ENCODE data around the gene PDK2. TPM values are rescaled to one million over a fixed set of nuclear protein-coding genes. Genes with fewer than 3 reads are reported as not detected.

The PDK2 gene
- total RNA-seq, 1 experiment from 2014 or later, result 9.9 TPM

DNA sequence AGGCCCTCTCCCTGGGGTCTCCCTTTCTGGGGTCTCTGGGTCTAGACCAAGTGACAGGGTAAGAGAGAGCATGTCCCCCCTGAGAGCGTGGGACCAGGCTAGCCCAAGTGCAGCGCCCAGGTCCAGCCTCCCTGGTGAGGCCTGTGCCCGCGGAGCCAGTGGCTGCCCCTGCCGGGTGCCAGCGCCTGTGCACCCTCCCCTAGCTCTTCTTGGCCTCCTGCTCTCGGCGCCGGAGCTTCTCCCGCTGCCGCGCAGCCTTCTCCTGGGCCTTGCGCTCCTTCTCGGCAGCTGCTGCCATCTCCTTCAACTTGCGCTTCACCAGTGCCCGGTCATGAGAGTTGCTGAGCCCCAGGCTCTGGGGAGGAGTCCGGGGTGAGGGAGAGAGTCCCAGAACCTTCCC lies 17.5 kb downstream of the PDK2 start:
- H3K27ac Mint-ChIP-seq (ENCODE audit: low read depth, unreplicated experiment), result no peak overlapping the region
- H3K27me3 Mint-ChIP-seq (ENCODE audit: insufficient read depth, unreplicated experiment), result no peaks in the 10 kb centered on the region
- CTCF ChIA-PET, result interaction anchor here (0.6 to 1.4 kb wide), 3 partner anchors 15 to 48 kb away, joined by 3 to 7 read pairs (median 3); partner anchors contain the start of gene PDK2
- no peak overlapping the region for H3K4me3 Mint-ChIP-seq (ENCODE audit: unreplicated experiment)
- peaks cover 10% of the 10 kb centered on the region for H3K36me3 Mint-ChIP-seq (ENCODE audit: insufficient read depth, unreplicated experiment)
- POLR2A ChIA-PET, result interaction anchor here (1.1 to 1.3 kb wide), 2 partner anchors 13 to 41 kb away, joined by 3 to 5 read pairs; no protein-coding TSS in a partner anchor
- peaks cover 13% of the 10 kb centered on the region for H3K4me1 Mint-ChIP-seq (ENCODE audit: insufficient read depth, unreplicated experiment)
- TF ChIP-seq, protein P1, sequence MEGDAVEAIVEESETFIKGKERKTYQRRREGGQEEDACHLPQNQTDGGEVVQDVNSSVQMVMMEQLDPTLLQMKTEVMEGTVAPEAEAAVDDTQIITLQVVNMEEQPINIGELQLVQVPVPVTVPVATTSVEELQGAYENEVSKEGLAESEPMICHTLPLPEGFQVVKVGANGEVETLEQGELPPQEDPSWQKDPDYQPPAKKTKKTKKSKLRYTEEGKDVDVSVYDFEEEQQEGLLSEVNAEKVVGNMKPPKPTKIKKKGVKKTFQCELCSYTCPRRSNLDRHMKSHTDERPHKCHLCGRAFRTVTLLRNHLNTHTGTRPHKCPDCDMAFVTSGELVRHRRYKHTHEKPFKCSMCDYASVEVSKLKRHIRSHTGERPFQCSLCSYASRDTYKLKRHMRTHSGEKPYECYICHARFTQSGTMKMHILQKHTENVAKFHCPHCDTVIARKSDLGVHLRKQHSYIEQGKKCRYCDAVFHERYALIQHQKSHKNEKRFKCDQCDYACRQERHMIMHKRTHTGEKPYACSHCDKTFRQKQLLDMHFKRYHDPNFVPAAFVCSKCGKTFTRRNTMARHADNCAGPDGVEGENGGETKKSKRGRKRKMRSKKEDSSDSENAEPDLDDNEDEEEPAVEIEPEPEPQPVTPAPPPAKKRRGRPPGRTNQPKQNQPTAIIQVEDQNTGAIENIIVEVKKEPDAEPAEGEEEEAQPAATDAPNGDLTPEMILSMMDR (IDR thresholded peaks at IDR 0.05; ENCODE audit: unreplicated experiment), result no peak
- DNase-seq (ENCODE audit: unreplicated experiment), result no peak
- intact Hi-C loops (cut with micrococcal nuclease), result no loop called here
- BruUV-seq (replicated peaks), result no TSS peak
- no peaks in the 10 kb centered on the region for H3K9me3 Mint-ChIP-seq (ENCODE audit: unreplicated experiment)

DNA sequence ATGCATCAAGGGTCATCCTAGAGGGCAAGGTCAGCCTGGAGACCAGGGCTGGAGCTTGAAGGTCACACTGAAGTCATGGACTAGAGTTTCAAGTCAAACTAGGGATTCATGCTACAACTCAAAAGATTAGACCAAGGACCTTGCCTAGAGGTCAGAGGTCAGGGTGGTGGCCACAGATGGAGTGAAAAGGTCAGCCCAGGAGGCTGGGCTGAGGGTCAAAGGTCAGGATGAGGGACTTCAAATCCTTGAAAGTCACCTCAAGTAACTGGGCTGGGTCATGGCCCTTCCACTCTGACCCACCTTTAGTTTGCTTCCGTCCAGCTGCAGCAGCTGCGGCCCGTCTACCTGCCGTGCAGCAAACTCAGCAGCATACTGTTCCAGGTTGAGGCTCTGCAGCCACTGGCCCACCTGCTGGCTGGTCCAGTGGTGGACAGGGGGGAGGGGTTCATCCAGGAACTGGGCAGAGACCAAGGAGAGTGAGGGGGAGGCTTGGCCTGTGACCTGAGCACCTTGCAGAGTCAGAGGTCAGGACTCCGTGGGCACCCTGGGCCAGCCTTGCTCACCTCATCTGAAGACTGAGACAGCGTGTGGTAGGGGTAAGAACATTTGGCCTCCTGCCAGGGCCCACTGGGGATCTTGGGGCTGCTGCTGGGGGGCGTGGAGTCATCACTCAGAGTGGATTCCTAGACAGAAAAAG lies 18.6 kb downstream of the PDK2 start:
- intact Hi-C loops (cut with micrococcal nuclease), result no loop called here
- ChIA-PET POLR2A (interaction anchor here (1.3 kb wide), 1 partner anchor 40 kb away, joined by 5 read pairs; no protein-coding TSS in a partner anchor), CTCF (interaction anchor here (0.5 to 3.2 kb wide), 6 partner anchors 10 to 810 kb away, joined by 3 to 12 read pairs (median 4); partner anchors contain the start of gene PDK2)
- TF ChIP-seq, protein P1 (IDR thresholded peaks at IDR 0.05; ENCODE audit: unreplicated experiment), result no peak
- Mint-ChIP-seq H3K27me3 (ENCODE audit: insufficient read depth, unreplicated experiment) (peaks cover 10% of the 10 kb centered on the region), H3K36me3 (ENCODE audit: insufficient read depth, unreplicated experiment) (peaks cover 10% of the 10 kb centered on the region), H3K4me3 (ENCODE audit: unreplicated experiment) (no peak overlapping the region), H3K27ac (ENCODE audit: low read depth, unreplicated experiment) (no peak overlapping the region), H3K9me3 (ENCODE audit: unreplicated experiment) (no peaks in the 10 kb centered on the region), H3K4me1 (ENCODE audit: insufficient read depth, unreplicated experiment) (peaks cover 2% of the 10 kb centered on the region)
- no peak for DNase-seq (ENCODE audit: unreplicated experiment)
- no TSS peak for BruUV-seq (replicated peaks)

DNA sequence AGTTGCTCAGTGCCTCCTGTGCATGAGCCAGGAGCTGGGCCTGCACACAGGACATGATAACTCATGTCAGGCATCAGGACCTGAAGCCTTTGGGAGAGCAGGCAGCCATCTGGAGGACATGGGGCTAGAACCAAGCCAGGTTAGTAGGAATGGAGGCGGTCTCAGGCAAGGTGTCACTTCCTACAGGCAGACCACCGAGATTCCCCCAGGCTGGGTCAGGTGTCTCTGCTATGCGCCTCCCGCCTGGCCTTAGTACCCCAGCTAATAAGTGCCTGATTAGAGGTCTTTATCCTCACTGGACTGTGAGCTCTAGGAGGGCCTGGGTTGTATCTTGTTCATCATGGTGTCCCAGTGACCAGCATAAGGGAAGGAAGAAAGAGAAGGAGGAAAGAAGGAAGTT lies 19.2 kb downstream of the PDK2 start:
- peaks cover 10% of the 10 kb centered on the region for H3K36me3 Mint-ChIP-seq (ENCODE audit: insufficient read depth, unreplicated experiment)
- intact Hi-C loops (cut with micrococcal nuclease), result no loop called here
- no peaks in the 10 kb centered on the region for H3K9me3 Mint-ChIP-seq (ENCODE audit: unreplicated experiment)
- POLR2A ChIA-PET, result interaction anchor here (0.6 kb wide), 1 partner anchor 53 kb away, joined by 3 read pairs; no protein-coding TSS in a partner anchor
- peaks cover 17% of the 10 kb centered on the region for H3K27me3 Mint-ChIP-seq (ENCODE audit: insufficient read depth, unreplicated experiment)
- BruUV-seq (replicated peaks), result no TSS peak
- H3K4me3 Mint-ChIP-seq (ENCODE audit: unreplicated experiment), result no peak overlapping the region
- TF ChIP-seq, protein P1 (IDR thresholded peaks at IDR 0.05; ENCODE audit: unreplicated experiment), result no peak
- H3K4me1 Mint-ChIP-seq (ENCODE audit: insufficient read depth, unreplicated experiment), result no peaks in the 10 kb centered on the region
- CTCF ChIA-PET, result interaction anchor here (0.6 to 3.9 kb wide), 8 partner anchors 9 to 47 kb away, joined by 3 to 15 read pairs (median 8); partner anchors contain the start of gene PDK2
- H3K27ac Mint-ChIP-seq (ENCODE audit: low read depth, unreplicated experiment), result no peak overlapping the region
- no peak for DNase-seq (ENCODE audit: unreplicated experiment)

DNA sequence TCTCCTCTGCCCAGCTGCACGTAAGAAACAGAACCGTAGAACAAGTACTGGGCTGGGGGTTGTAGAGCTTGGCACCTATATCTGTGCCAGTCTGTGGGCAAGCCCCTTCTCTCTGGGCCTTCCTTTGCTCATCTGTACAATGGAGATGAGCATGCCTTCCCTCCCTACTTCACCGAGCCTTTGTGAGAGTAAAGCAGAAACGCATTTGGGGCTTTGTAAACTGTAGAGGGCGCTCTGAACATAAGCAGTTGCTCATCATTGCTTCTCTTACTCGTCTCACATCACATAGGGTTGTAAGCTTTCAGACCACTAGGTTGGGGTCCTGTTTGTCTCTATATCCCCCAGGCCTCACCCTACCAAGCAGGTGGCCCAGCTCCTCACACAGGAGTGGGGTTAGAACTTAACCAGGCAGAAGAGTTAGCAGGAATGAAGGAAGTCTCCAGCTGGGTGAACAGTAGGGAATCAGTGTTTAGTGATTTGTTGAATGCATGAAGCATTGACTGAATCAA lies 19.8 kb downstream of the PDK2 start:
- peak; percentile 68 for DNase-seq (ENCODE audit: unreplicated experiment)
- BruUV-seq (replicated peaks), result no TSS peak
- H3K36me3 Mint-ChIP-seq (ENCODE audit: insufficient read depth, unreplicated experiment), result peaks cover 10% of the 10 kb centered on the region
- H3K9me3 Mint-ChIP-seq (ENCODE audit: unreplicated experiment), result no peaks in the 10 kb centered on the region
- no peaks in the 10 kb centered on the region for H3K4me1 Mint-ChIP-seq (ENCODE audit: insufficient read depth, unreplicated experiment)
- intact Hi-C loops (cut with micrococcal nuclease), result loop anchor here (1.0 kb wide), 1 partner anchor 46 kb away; no protein-coding TSS in a partner anchor
- no peak overlapping the region for H3K27ac Mint-ChIP-seq (ENCODE audit: low read depth, unreplicated experiment)
- POLR2A ChIA-PET, result interaction anchor here (0.6 kb wide), 1 partner anchor 53 kb away, joined by 3 read pairs; no protein-coding TSS in a partner anchor
- peaks cover 22% of the 10 kb centered on the region for H3K27me3 Mint-ChIP-seq (ENCODE audit: insufficient read depth, unreplicated experiment)
- TF ChIP-seq, protein P1 (IDR thresholded peaks at IDR 0.05; ENCODE audit: unreplicated experiment), result peak; percentile 46
- CTCF ChIA-PET, result interaction anchor here (0.6 to 3.9 kb wide), 12 partner anchors 9 to 564 kb away, joined by 3 to 15 read pairs (median 6); partner anchors contain the start of gene PDK2
- no peak overlapping the region for H3K4me3 Mint-ChIP-seq (ENCODE audit: unreplicated experiment)
